NCI-H2171 treated with DMSO at 0.1 percent for 48 hours (cell line): ENCODE data around the gene DNAL4.

Experiments
- DNase-seq: peaks from one replicate; lab custom pipeline; 2025; lab: John Stamatoyannopoulos, UW

The DNAL4 gene

DNA sequence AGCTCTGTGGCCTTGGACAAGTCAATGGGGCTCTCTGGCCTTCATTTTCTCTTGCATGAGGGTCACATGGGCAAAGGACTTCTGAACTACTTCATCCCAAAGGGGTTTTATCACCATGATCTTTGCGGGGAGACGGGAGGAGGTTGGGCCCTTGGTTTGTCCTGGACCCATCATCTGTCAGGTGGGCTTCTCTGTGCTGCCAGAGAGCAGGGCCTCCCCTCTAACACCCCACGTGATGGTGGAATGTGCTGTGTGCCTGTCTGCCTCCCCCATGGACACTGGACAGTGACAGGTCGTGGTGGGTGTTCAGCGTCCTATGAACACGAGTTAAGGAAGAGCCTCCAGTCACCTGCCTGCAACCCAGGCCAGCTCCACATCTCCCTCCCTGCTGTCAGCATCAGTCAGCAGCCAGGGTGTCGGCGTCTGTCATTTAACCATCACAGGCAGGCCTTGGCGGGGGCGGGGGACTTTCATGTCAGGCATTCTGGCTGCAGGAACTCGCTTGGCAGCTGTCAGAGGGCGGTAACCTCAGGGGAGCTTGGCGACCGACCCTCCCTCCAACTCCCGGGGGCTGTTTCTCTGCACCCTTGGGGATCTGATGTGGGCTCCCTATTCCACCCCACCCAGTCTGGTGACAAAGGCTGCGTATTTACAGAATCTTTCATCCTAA is 35.5 kb downstream of the DNAL4 start:
- DNase-seq, result peak; percentile 89

DNA sequence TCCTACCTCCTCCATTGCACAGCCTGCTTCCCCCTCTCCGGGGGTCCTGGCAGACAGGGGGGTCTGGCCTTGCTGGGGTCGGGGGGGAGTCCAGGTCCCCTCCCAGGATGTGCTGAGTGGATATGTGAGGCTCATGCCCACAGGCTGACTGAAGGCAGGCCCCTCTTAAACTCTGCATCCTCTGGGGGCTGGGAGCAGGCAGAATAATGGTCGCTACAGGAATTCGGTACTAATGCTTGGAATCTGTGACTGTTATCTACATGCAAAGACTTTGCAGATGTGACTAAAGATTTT is 36.5 kb downstream of the DNAL4 start:
- no peak for DNase-seq

DNA sequence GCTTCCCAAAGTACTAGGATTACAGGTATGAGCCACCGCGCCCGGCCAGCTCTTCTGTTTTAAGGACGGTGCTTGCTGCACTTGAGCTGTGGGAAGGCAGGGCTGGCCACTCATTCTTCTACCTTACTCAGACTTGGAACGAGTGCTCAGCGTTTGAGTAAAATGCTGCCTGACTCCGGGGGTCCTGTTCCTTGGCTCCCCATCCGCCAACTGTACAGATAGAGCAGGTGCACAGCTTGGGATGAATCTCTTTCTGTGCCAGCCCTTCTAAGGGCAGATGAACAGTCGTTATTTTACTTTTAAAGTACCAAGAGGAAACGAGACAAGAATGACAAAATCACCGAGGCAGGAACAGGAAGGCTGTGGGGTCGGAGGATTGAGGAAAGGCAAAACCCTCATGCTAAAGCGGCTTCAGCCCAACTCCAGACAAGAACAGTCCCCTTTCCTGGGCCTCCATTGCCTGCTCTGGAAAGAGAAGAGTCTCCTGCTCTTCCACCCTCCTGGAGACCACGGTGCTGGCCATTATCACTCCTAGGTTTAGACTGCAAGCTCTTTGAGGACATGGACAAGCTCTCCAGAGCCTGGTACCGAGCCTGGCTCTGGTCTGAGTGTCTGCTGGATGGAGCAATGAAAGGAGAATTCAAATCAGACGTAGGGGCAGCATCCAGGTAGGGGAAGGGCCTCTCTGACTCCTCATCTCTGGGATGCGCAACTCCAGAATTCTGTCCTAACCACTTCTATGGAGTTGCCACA is 37.1 kb downstream of the DNAL4 start:
- peak; percentile 10 for DNase-seq

DNA sequence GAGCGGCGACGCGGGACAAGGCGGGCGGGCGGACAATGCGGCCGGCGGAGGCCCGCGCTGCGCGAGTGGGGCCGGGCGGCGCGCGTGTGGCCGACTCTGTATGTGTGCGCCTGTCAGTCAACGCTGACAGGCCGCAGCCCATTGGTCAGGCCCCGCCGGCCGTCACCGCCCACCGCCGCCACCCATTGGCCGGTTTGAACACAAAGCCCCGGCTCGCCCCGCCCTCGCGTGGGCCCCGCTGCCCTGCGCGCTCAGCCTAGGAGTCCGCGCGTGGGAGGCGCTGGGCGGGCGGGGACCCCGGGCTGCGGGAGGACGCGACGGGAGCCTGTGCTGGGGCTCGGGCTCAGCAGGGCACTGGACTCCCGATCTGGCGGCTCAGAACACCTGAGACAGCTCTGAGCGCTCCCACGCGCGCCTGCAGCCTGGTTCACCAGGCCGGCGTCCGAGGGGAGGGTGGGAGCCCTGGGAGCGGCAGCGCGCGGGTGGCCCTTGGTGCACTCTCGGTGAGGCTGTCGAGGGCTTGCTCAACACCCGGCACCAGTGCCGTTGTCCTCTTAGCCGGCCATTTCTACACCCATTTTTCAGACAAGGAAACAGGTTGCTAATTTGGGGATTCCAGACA is 37.9 kb downstream of the DNAL4 start, which contains the start of gene SUN2:
Gene SUN2 (minus strand): TSS at position 88 of the 622 bp plus-strand sequence. CDS start 3,370 bp downstream, outside the sequence.
- peak; percentile 78 for DNase-seq

DNA sequence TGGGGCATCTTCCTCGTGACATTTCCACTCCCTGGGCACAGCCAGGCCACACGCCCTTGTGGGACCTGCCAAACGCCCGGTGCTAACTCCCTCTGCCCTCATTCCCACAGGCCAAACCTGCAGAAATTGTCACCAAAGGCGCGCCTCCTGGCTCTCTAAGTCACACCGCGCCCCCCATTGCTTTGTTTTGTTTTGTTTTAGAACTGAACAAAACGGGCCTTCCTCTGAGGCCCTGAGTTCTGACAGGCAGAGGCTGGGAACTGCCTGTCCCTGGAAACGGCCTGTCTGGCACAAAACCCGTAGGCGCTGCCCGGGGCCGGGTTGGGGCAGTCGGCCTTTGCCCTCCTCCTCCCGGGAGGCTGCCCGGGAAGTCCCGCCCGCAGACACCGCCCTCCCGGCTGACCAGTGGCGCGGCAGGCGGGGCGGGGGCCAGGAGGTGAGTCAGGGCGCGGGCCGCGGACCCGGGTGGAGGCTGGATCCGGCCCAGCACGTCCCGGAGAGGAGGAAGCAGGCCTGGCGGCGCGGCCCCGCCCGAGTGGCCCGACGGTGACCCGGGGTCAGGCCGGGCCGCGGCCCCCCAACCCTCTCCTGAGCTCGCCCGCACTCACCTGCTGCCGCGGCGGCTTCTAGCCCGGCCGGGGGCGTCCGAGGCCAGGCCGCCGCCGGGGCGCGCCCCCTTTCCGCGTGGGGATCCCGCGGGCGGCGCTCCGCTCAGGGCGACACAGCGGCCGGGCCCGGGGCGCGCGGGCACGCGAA is 38.6 kb downstream of the DNAL4 start:
- peak; percentile 15 for DNase-seq

DNA sequence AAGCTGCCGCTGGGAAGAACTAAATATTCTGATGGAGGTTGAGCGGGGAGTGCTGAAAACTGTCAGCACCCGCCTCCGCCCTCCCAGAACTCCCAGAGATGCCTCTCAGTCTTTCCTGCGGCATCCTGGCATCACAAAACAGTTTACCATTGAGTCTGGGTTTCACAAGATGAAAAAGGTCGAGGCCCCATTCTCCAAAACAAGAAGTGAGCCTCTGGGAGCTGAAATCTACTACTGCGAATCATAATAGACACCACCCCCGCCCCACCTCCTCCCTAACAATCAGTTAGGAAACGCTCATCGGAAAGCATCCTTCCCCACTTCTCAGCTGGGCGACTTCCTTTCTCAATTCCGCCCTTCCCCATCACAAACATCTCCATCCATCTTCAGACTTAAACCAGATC is 39.2 kb downstream of the DNAL4 start:
- no peak for DNase-seq

DNA sequence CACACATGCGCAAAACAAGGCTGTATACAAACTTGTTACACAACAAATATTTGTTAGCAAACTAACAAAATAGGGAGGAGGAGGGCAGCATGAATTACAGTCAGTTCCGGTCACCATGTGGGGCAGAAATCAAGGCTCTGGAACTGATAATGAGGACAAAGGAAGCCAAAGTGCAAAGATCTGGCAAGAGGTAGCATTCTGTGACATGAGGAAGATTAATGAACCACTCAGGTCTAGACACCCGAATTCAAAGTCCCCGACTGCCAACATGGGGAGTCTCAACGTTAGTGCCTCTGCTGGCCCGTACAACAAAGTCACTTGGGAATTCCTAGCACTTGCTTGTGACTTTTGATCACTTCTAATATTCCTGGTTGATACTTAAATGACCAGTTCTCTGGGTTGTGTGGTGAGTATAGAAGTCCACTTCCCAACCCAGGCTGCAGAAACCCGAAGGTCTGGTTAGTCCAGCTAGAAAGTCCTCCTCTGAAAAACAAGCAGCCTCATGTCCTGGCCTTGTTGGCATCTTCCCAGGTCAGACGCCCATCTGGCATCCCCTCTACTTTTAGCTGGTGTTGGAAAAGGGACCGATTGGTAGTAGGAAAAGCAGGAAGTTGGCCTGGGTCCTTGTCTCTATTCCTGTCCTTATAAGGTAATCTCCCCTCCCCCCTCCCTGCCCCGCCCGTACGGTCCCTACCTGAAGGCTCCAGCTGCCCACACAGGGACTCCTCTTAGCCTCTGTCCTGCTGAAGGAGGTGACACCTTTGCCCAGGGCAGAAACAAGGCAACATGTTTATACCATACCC is 39.8 kb downstream of the DNAL4 start:
- peak; percentile 71 for DNase-seq

DNA sequence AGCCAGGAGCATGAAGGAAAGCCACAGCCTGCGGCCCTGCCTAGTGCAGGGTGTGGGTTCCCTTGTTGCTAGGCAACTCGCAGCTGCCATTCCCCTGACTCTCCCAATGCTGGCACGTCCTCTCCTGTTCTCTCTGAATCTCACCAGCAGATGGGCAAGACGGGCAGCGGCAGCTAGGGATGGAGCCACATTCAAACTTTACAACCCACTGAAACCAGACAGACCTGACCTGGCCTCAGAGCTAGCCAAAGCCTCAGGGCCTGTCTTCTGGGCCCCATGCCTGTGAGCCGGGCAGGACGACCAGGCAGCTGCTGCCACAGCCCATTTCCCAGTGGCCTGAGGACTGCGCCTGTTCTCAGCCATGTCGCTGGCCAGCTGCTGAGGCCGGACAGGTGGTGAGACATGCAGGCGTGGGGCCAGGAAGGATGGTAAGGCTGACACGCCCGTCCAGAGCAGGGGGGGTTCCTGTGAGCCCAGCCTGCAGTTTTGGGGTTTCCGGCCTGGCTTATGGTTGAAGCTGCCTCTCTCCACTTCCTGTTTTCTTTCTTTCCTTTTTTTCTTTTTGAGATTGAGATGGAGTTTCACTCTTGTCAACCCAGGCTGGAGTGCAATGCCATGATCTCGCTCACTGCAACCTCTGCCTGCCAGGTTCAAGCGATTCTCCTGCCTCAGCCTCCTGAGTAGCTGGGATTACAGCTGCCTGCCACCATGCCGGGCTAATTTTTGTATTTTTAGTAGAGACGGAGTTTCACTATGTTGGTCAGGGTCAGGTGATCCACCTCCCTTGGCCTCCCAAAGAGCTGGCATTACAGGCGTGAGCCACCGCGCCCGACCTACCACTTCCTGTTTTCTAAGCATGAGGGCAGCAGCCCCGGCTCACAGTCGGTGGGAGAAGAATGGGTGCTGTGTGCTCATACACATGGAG is 42.3 kb downstream of the DNAL4 start:
- no peak for DNase-seq

DNA sequence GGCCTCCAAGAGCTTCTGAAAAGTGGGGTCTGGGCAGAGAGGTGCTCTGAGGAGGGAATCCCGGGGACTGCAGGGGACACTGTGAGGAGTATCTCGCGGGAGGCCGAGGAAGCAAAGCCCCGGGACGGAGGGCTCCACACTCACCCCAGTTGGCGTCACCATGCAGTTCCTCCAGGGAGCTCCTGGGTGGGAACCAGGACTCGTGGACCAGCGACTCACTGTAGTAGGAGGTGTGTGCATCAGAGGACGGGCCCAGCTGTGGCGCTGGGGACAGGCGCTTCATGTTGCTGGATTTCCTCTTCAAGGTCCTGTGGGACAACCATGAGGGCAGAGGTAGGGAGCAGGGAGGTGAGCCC is 42.9 kb downstream of the DNAL4 start:
- no peak for DNase-seq

DNA sequence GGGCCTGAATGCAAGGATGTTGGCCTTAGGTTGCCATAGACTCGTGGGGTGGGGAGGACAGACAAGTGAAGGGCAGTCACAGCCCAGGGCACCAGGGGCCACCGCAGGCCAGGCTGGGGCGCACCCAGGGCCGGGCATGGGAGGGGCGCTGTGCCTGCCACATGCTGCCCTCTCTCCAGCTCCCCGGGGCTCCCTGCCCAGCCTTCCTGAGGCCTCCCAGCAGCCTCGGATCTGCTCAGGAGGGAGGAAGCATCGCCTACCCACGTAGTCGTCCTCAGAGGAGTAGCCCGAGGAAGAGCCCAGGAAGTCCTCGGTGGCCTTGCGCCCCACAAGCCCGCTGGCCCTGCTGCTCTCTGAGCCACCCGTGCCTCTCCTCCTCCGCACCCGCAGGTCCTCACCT is 43.3 kb downstream of the DNAL4 start:
- DNase-seq, result no peak

DNA sequence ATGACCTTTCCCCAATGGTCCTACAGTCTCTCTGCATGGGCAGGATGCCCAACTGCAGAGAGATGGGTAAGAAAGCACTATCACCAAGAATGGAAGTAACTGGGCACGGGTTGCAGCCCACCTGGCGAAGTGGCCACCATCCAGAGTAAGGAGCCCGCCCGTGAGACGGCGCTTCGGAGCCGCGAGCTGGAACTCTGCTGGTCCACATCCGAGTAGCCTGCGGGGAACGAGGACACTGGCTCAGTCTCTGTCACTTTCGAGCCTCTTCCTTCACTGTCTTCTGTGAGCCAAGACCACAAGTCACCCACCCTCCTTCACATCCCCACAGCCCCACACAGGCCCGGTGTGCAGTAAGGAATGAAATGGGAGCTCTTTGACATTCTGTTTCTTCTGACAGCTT is 43.8 kb downstream of the DNAL4 start:
- no peak for DNase-seq

DNA sequence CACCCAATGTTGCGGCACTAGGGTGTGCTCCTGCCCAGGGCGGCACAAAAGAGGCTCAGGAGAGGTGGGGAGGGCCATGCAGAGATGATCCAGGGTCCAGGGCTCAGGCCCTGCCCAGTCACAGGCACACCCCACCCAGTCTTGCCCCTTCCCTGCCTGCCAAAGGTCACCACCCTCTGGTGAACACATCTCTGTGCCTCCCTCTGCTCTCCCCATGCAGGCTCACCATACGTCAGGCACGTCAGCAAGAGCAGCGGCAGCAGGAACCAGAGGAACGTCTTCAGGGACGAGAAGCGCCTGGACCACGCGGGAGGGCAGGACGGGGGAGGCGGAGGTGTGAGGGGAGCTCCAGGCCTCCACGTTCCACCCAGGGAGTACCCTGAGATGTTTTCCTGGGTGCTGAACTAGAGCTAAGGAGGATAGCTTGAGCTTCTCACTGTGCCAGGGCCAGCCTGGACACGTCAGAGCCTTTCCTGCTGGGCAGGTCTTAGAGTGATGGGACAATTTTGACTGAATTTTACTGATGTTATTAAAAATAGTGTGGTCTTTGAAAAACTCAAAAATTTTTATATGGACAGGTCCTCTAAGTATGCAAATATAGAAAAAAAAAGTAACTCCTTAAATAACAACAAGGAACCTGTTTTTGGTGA is 45.3 kb downstream of the DNAL4 start:
- no peak for DNase-seq

DNA sequence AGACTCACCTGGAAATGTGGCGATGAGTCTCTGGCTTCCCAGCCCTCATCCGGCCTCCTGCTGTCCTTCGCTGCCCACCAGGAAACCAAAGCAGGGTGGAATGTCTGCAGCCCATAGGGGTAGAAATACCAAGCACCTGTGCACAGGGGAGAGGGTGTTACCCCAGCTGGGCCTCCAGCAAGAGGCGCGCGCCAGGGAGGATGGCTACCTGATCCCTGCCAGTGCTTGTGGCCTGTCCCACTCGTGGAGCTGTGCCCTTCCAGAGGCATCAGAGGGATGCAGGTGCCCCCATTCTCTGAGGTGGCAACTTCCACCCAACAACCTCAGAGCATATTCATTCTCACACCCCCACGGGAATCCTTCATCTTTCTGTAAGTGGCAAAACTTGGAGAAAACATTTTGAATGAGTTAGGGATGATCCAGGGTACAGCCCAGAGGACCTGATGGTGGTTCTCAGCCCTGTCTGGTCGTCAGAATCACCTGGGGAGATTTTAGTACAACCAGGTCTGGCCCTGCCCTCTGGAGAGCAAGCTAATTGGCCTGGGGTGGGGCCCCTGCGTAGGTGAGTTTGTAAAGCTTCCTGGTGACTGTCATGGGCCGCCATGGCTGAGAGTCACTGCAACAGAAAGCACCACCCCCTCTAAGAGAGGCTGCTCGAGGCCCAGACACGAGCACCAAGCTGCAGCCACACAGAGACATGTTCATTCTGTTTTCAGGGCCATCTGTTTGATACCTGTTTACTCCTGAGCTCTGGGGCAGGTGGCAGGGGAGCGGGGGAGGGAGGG is 48.1 kb downstream of the DNAL4 start:
- DNase-seq, result peak; percentile 94

DNA sequence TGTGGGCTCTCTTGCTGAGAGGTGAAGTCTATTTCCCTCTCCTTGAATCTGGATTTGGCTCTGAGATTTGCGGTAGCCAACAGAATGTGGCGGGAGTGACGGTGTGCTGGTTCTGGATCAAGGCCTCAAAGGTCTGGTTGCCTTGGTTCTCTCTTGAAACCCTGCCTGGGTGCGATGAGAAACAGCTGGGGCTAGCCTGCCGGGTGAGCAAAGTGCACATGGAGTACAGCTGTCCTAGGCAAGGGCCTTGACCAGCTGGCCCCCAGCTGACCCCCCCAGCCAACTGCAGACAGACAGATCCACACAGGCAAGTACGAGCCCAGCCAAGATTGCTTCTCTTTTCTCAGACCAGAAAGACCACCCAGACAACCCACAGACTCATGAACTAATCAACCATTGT is 49.0 kb downstream of the DNAL4 start:
- DNase-seq, result no peak

DNA sequence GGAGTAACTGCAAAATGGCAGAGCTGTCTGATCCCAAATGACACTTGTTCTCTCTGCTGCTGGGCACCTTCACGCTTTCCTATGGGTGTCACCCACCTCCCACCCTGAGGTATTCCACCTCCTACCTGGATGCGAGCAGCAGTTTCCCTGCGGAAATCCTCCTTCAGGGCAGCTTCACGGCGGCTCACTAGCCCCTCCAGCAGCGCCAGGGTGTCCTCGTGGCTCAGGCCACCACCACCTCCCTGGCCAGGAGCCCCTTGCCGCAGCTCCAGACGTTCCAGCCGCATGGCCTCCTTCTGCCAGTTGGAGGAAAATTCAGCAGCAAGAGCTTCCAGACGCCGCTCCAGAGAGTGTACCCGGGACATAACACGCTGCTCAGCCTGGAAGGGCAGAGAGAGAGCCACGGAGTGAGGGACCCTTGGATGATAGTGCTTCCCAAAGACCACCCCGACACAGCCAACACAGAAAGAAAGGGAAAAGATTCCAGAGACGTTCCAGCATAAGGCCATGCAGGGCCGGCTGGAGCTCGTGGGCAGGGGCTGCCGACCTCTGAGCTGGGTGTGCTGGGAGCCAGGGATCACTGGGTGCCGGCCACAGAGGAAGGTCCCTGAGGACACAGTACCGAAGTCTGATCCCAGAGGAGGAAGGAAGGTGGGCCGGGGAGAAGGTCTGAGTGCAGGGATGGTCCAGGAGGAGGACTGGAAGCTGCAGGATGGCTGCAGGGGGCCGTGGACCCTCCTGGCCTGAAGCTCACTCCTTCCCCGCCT is 51.6 kb downstream of the DNAL4 start:
- DNase-seq, result no peak

DNA sequence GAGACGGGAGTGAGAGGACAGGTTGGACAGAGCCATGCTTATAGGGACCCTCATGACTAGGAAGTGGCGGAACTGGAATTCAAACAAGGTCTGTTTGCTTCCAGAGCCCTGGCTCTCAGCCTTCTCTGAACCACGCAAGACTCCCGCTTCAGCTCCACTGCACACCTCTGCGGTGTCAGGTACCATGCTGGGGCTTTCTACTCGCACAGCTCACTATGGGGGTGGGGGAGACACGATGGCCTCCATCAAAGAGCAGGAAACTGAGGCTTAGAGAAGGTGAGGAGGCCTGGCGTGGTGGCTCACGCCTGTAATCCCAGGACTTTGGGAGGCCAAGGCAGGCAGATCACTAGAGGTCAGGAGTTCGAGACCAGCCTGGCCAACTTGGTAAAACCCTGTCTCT is 52.4 kb downstream of the DNAL4 start:
- no peak for DNase-seq

DNA sequence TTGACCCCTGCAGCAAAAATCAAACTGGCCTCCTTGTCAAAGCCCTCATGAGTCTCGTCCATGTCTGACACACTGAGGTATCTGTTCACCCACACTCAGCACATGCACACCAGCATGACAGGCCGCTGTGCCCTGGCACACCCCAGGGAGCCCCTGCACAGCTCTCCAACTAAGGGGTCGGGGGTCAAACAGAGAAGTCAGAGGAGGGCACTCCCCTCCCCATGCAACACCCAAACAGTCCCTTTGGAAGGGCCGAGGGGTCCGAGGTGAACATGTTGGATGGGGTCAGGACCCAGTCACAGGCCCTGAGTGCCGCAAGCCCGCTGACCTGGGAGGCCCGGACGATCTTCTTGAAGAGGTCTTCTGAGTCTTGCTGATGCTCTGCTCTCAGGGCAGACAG is 52.8 kb downstream of the DNAL4 start:
- DNase-seq, result no peak

DNA sequence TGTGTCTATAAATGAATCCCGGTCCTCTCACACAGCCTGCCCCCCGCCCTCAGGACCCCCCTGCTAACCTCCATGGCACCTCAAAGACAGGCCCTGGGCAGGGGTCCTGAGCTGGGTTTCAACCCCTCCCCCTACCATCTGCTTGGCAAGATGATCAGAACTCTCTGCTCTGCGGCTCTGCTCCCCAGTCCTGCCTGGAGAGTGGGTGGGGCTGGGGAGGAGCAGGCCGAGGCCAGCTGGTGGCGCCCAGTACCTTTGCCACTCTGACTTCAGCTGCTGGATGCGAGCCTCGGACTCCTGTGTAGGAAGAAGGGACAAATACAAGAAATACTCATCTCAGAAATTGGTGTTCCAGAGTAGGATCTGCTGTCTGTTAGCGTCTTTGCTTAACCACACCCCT is 53.2 kb downstream of the DNAL4 start:
- DNase-seq, result peak; percentile 18
